Urothelium cell line (cell line): ENCODE results near the gene TEX44.
A peak's percentile ranks its signal among the peaks of the same experiment; 100 is the strongest.
"Not testable (repeated sequence)": the region's sequence is repeated elsewhere in the genome, so short reads cannot be mapped to it uniquely, and the experiment has no call there.

Source experiments
- DNase-seq: peaks from one replicate; pipeline ENCODE4 v3.0.0; 2011; ENCODE audit warnings: low spot score, mixed read lengths
- FAIRE-seq: peaks from 2 replicates; lab custom pipeline; 2011; peaks lifted over from hg19 to GRCh38; lab: Jason Lieb, UNC

Gene TEX44

DNA sequence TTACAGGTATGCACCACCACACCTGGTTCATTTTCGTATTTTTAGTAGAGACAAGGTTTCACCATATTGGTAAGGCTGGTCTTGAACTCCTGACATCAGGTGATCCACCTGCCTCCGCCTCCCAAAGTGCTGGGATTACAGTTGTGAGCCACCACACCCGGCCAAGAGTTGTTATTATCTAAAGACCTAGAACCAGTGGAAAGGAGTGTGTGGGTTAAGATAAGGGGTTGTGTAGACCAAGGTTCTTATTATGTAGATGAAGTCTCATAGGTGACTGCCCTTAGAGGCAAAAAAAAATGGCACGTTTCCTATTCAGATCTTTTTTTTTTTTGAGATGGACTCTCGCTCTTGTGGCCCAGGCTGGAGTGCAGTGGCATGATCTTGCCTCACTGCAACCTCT is 21.7 kb upstream of the TEX44 start:
- DNase-seq, FAIRE-seq: not testable (repeated sequence)

DNA sequence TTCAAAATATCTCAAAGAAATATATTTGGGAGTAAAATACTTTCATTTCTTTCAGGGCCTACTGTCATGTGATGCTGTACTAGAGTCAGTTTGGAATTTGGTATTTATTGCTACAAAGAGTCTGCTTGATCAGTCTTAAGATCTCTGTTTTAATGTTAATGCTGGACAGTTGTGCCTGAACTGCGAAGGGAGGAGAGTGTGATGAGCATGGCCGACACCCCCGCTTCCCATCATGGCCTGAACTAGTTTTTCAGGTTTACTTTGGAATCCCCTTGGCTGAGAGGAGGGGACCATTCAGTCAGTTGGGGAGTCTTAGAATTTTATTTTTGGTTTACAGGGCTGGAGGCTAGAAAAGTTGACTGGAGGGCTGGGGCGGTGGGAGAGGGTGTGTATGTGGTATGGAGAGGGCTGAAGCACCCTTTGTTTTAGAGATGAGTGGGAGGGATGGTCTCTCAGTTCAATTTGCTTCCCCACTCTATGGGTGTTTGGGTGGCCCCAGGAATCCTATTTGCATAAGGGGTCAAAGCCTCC is 20.9 kb upstream of the TEX44 start:
- no peak for DNase-seq
- FAIRE-seq = no peak

DNA sequence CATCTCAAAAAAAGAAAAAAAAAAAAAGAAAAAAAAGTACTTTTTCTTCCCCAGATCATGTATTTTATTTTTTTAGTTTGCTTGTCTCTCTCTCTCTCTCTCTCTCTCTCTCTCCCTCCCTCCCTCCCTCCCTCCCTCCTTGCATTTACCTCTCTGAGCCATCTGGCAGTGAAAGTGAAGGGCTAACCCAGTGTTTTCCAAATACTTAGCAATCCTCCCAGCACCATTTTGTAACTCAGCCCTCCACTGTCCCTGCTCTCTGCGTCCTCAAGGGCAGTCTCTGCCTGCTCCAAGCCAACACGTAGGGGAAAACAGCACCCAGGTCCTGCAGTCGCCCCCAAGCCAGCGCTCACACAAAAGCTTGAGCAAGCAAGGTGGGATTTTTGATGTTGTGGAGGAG is 19.6 kb upstream of the TEX44 start:
- no peak for DNase-seq
- FAIRE-seq = no peak

DNA sequence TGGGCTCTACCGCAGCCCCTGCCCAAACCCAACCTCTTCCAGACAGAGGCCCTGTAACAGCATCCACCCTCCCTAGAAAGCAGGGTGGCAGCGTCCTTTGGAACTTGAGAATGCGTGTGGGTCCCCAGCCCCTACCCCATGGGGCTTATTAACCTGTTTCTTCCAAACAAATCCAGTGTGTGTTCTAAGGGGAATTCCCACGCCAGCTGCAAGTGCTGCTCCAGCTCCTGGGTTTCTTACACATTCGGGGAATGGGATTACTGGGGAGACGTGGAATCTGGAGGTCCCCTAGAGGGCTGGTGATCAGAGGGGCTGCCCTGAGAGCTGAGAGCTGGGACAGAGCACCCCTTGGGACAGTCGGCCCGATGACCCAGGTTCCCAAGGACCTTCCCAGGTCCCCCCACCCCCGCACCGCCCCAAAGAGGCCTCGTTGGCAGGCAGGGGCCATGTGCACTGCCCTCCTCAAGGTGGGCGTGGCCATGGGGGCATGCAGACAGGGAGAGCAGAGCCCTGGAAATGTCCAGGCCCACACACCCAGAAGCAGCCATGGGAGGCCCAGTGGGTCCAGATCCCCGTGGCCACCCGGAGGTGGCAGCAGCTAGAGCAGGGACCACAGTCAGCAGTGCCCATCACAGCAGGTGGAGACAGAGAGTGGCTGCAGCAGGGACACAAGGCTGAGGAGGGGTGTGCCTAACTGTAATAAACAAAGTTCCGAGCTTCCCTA is 18.8 kb upstream of the TEX44 start:
- no peak for DNase-seq
- no peak for FAIRE-seq

DNA sequence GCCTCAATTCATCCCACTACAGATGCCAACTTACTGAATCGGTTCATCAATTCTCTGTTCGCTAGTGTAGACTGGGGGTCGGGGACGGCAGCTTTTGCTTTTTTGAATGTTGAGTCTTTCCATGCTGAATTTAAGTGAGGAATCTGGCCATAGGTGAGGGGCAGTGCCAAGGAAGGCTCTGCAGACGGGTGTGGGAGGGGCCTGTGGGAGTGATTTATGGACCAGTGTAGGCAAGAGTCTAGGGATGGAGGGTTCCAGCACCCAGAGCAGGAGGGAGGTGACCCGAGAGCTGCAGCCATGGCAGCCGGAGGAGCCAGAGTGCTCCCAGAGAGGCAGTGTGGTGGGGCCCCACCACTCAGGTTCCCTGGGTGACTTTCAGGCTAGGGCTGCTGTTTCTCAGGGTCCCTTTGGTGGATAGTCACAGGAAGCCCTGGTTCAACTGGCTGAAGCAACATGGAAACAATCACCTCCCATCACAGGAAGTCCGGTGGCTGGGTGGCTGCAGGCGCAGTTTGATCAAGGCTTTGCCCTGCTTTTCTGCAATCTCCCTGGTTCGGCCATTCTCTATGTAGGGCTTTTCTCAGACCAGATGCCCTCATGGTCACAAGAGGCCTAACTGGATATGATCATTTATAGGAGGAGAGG is 16.9 kb upstream of the TEX44 start:
- FAIRE-seq = no peak
- no peak for DNase-seq

DNA sequence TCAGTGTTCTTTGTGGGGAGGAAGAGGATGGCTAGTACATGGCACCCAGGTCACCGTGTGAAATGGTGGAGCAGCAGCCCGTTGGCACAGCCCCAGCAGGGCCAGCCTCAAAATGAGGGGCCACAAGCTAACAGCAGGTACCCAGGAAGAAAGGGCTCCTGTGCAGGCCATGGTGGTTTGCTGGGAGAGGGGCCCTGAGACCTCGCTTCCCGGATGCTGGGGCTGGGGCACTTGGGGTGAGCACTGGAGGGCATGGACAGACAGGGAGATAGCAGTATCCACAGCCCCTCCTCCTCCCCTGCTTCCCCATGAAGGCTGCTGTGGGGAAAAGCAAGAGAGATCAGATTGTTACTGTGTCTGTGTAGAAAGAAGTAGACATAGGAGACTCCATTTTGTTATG is 16.2 kb upstream of the TEX44 start:
- no peak for FAIRE-seq

DNA sequence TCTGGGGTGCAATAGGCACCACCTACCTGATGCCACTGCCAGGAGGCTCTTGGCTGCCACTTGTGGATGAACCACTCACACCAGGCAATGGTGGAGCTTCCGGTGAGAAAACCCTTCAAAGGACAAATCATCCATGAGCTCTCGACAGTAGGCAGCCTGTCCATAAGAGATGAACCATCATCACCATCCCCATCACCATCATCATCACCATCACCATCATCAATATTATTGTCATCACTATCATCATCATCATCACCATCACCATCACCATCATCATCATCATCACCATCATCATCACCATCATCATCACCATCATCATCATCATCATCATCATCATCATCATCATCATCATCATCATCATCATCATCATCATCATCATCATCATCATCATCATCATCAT is 14.0 kb upstream of the TEX44 start:
- DNase-seq = not testable (repeated sequence)
- FAIRE-seq = peak; percentile 59

More for the DNA sequence above, 16.2 kb upstream of the TEX44 start:
- DNase-seq = no peak

DNA sequence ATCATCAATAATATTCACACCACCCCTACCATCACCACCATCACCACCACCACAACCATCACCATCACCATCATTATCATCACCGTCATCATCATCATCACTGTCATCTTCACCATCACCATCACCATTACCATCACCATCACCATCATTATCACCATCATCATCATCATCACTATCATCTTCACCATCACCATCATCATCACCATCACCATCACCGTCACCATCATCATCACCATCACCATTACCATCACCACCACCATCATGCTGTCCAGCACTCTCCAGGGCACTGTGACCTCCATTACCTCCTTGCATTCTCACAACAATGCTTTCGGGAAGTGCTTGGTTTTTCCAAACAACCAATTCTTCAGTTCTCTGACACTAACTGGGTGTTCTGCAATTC is 13.1 kb upstream of the TEX44 start:
- DNase-seq (no peak), FAIRE-seq (peak; percentile 90)

DNA sequence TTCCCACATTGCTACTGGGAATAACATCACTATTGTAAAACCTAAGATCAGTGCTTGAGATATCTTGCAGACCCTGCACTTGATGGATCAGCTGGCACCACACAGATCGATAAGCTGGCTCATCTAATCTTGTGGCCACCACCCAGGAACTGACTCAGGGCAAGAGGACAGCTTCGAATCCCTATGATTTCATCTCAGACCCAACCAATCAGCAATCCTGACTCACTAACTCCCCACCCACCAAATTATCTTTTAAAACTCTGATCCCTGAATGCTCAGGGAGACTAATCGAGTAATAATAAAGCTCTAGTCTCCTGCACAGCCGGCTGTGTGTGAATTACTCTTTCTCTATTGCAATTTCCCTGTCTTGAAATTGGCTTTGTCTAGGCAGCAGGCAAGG is 11.3 kb upstream of the TEX44 start:
- FAIRE-seq = no peak

DNA sequence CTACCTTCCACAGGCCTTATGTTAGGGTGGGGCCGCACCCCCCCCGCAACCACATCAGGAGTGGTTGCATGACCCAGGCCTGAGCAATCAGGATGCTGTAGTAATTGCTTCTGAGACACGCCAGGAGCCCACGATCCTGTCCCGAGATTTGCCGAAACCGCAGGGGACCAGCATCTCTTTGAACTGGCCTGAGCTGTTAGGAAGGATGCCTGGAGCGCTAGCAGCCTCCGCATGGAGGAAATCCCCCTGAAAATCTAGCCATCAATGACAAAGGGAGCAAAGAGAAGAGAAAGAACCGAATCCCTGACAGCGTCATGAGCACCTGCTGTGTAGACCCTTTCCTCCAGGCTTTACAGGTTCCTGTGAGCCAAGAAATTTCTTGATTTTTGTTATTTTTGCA is 8.7 kb upstream of the TEX44 start:
- FAIRE-seq (no peak), DNase-seq (no peak)

More for the DNA sequence above, 11.3 kb upstream of the TEX44 start:
- DNase-seq = no peak

DNA sequence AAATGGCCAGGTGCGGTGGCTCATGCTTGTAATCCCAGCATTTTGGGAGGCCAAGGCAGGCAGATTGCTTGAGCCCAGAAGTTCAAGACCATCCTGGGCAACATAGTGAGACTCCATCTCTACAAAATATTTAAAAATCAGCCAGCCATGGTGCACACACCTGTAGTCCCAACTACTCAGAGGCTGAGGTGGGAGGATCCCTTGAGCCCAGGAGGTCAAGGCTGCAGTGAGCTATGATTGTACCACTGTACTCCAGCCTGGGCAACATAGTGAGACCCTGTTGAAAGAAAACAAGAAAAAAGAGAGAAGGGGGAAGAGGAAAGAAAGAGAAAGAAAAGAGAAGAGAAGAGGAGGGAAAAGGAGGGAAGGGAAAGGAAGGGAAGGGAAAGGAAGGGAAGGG is 4.9 kb upstream of the TEX44 start:
- FAIRE-seq, DNase-seq: not testable (repeated sequence)

DNA sequence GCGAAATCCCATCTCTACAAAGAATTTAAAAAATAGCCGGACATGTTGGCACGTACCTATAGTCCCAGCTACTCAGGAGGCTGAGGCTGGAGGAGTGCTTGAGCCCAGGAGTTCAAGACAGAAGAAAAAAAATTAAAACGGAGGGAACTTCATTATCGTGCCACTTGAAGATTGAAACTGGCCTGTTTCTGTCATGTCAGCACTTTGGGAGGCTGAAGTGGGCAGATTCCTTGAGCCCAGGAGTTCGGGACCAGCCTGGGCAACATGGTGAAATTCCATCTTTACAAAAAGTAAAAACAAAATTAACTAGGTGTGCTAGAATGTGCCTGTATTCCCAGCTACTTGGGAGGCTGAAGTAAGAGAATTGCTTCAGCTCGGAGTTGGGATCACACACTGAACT is 3.0 kb upstream of the TEX44 start:
- no peak for DNase-seq
- no peak for FAIRE-seq

DNA sequence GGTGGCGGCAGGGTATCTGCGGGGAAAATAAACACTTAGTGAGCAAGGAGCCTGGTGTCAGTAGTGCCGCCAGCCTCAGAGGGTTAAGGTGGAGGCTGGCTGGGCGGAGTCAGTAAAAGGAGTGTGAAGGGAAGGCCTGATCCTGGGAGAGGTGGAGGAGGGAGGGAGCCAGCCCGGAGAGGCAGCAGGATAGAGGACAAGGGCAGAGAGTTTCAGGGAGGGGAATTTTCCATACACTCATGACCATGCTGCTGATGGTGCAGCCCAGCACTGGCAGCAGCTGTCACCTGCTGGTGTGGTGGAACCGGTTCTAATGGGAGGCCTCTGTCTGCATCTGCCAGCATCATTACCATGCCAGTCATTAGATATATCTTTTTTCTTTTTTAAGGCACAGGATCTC is 2.0 kb upstream of the TEX44 start:
- DNase-seq = no peak
- FAIRE-seq = no peak

DNA sequence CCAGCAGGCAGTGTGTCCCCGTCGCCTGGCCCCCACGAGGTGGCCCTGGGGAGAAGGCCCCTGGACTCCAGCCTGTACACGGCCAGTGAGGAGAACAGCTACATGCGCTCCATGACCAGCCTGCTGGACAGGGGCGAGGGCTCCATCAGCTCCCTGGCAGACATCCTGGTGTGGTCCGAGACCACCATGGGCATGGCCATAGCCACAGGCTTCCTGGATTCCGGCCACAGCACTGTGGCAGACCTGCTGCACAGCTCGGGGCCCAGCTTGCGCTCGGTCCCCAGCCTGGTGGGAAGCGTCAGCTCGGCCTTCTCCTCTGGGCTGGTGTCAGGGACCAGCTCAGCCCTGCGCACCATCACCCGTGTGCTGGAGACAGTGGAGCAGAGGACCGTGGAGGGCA is 1.0 kb downstream of the TEX44 start:
- DNase-seq (no peak), FAIRE-seq (no peak)

DNA sequence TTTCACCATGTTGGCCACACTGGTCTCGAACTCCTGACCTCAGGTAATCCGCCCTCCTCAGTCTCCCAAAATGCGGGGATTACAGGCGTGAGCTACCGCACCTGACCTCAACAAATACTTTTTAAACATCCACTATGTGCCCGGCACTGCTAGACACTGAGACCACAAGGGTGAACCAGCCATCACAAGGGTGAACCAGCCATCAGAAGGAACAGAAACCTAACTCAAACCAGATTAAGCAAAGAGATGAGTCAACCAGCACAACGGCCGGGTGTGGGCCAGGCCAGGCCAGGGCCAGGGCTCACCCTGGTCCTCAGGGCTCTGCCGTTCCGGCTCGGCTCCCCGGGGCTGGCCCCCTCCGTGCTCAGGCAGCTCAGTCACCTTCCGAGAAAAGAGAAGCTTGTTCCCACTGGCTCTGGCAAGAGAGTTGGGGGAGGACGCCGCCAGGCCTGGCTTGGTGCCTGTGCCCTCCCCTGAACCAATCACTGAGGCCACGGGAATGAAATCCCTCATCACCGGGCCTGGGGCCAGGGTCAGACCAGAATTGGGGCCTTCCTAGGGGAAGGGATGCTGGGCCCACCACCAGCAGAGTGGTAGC is 4.4 kb downstream of the TEX44 start:
- DNase-seq (no peak), FAIRE-seq (no peak)

DNA sequence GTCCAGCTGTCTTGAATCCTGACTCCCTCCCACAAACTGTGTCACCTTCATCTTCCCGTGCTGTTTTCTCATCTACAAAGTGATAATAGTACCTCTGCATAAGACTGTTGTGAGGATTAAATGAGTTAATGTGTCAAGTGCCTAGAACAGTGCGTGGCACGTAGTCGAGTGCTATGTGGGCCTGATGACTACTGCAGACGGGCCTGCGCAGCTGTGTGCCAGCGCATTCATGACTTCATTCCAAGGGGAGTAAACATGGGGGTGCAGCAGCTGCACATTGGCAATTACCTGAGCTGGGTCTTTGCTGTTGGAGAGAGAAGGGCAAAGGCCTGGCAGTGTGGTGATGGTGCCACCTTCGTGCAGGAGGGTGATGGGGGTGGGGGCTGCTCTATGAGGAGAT is 5.0 kb downstream of the TEX44 start:
- DNase-seq = no peak
- FAIRE-seq = peak; percentile 20

DNA sequence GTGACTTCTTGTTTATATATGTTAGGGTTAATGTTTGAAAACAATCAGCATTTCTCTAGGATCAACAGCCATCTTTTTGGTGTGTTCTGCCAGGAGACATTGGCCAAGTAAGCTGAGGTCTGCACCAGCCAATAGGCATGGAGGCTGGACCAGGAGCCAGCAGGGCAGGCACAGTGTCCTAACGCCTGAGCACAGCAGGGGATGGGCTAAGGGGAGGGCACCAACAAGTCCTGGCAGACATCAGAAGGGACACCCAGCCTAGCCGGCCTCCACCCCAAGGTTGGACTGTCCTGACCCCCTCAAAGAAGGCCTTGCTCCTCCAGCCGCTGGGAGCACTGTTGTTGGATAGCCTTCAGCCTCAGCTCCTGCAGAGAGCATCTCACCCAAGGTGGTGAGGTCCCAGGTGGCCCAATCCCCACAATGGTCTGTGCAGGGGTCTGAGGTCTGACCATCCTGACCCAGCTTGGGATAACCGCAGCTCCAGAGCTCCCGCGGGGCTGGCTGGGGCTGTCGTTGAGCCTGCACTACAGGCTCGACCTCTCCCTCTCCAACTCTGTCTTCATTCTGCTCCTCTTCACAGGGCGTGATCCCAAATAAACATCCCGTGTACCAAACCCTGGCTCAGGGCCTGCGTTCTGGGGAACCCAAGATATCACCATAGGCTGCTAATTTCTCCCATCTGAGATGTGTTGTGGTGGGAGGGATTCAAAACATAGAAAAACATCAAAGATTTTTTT is 8.1 kb downstream of the TEX44 start:
- FAIRE-seq (no peak), DNase-seq (no peak)

DNA sequence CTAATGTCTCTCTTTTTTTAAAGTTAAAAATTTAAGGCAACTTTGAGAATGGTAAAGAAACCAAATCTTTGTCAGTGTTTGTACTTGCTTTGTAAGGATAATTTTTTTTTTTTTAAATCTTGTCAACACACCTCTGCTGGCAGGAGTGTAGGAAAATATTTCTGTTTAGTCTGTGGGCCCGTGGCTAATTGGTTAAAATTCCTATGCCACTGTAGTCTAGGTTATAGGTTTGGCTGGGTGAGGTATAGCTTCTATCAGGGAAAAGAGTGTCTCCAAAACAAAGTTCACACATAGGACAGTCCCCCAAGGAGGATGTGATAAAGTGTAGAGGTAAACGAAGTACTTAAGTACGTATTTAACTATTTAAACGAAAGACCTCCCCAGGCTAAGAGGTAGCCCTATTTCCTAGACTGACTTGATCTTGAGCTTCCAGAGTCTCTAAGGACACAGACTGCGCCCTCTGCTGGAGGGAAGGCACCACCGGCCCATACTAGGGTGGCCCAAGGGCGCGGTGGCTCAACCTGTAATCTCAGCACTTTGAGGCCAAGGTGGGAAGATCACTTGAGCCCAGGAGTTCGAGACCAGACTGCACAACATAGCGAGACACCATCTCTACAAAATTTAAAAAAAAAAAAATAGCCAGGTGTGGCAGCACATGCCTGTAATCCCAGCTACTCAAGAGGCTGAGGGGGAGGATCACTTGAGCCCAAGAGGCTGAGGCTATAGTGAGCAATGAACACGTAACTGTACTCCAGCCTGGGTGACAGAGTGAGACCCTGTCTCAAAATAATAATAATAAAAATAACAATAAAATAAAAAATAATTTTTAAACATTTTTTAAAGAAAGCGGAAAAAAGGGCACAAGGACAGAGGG is 8.9 kb downstream of the TEX44 start:
- FAIRE-seq (peak; percentile 70), DNase-seq (peak; percentile 78)

DNA sequence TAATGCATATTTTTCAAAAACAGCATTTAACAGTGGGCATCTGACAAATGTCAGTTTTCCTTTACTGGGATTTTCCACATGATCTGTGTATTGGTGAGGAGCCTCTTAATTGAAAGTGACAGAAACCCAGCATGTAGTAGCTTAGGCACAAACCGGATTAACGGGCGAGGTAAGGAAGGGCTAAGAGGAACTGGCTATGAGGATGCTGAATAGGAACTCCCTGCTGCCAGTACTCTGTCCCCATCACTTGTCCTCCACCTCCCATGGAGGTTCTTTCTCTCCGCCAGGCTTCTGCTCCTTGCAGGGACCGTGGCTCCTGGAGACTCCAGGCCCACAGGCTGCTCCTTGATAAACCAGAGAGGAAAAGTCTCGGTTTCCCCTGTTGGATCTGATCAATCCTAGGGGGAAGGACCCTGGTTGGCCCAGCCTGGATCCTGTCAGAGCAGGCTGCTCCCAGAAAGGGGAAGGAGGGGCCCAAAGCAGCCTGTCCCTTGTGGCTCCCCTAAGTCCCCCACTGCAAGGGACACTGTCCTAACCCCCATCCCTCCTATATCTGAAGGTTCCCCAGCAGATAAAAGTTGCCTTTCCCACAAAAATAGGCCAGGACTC is 10.3 kb downstream of the TEX44 start:
- no peak for FAIRE-seq

DNA sequence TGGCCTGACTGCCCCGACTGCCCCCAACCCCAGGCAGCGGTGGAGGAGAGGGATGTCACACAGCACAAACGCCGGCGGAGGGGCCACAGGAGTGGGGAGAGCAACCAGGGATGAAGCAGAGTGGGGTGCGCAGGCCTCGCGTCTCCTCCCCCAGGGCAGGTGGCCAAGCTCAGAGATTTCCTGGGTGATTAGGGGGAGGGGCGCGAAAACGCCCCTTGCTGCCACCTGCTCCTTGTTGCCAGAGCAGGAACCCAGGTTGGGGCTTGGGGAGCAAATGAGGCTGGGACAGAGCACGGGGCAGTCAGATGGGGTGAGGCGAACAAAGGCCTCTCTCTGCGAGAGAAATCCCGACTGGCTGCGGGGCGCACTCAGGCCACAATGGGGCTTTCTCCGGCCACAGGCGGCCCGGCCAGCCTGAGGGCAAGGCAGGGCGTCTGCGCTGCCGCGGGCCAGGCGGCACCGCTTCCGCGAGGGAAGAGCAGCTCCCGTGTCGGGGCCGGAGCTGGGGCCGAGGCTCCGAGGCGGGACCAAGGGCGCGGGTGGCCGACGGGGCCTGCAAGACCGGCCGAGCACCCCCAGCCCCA is 11.5 kb downstream of the TEX44 start:
- no peak for FAIRE-seq

More for the DNA sequence above, 10.3 kb downstream of the TEX44 start:
- no peak for DNase-seq

More for the DNA sequence above, 11.5 kb downstream of the TEX44 start:
- no peak for DNase-seq
